A549 (cell line): Measurements from ENCODE around the gene PSMA7.

ENCODE experiments used
- CHD2 ChIP-seq: fragments of 150-350 bp; IDR thresholded peaks from 2 replicates; pipeline ENCODE4 v1.6.1; 2014; ENCODE audit warnings: low read length; ENCODE audit not compliant: partially characterized antibody
- CTCF ChIP-seq: fragments of >200 bp; sonication (Bioruptor Twin); formaldehyde crosslinking; IDR thresholded peaks from 3 replicates; pipeline ENCODE4 v1.5.1; 2016
- MAFK ChIP-seq: fragments of 450-650 bp; IDR thresholded peaks from 2 replicates; pipeline ENCODE4 v1.6.1; 2014; ENCODE audit not compliant: partially characterized antibody
- POLR2A ChIP-seq: IDR thresholded peaks from 2 replicates; pipeline ENCODE4 v1.6.1; 2012; ENCODE audit warnings: mild to moderate bottlenecking, low read length
- RFX5 ChIP-seq: fragments of 450-650 bp; IDR thresholded peaks from 2 replicates; pipeline ENCODE4 v1.7.1; 2014; ENCODE audit warnings: antibody characterized with exemption, mild to moderate bottlenecking, moderate library complexity
- RNF2 ChIP-seq: fragments of 200-600 bp; sonication (generic); IDR thresholded peaks from 2 replicates; pipeline ENCODE4 v1.6.1; 2016; ENCODE audit warnings: low read depth, mild to moderate bottlenecking, antibody characterized with exemption, moderate library complexity, borderline replicate concordance
- TF ChIP-seq, protein P1 (sequence below): fragments of 450-650 bp; IDR thresholded peaks from 2 replicates; pipeline ENCODE4 v1.6.1; 2014; ENCODE audit warnings: antibody characterized with exemption

DNA sequence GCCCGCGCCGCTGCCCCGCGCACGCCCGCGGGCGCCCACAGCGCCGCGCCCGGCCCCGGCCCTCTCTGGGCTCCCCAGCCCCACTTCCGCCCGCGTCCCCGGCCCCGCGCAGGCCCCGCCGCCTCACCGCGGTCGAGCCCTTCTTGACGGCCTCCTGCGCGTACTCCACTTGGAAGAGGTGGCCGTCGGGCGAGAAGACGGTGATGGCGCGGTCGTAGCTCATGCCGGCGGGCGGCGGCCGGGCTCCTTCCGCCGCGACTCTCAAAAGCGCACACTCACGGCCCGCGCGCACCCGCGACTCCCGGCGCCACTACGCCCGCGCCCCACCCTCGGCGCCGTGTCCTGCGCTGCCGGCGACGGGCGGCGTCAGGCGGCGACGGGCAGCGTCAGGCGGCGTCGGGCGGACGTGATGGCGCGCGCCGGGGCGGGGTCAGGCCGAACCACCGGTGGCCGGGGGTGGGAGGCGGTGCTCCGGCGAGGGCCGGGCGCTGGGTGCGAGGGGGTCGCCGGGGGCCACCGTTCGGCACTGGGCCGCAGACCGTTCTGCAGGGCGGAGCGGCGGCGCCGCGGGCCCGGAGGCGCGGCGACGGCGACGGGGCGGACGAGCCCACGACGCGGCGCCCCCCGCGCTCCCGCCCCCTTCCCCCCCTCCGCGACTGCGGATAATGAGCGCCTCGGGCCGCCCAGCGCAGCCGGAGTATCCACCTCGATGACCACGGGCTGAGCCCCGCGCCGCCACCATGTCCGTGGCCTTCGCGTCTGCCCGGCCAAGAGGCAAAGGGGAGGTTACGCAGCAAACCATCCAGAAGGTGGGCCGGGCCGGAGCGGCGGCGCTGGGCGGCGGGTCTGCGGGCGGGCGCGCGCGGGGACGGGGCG lies at the start of gene PSMA7, which contains the start of gene SS18L1:
- peak; percentile 47 for TF ChIP-seq MAFK
- TF ChIP-seq RFX5 = no peak
- no peak for TF ChIP-seq CHD2
- TF ChIP-seq, protein P1, sequence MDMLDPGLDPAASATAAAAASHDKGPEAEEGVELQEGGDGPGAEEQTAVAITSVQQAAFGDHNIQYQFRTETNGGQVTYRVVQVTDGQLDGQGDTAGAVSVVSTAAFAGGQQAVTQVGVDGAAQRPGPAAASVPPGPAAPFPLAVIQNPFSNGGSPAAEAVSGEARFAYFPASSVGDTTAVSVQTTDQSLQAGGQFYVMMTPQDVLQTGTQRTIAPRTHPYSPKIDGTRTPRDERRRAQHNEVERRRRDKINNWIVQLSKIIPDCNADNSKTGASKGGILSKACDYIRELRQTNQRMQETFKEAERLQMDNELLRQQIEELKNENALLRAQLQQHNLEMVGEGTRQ = no peak
- no peak for TF ChIP-seq CTCF
- TF ChIP-seq POLR2A = peak; percentile 85
- TF ChIP-seq RNF2 = no peak
